K562 (cell line): ENCODE data around the gene RTL1. TPM values are rescaled to one million over a fixed set of nuclear protein-coding genes. Genes with fewer than 3 reads are reported as not detected.

Experiments
- KAT8 ChIP-seq: fragments of 450-650 bp; IDR thresholded peaks from 2 replicates; pipeline ENCODE4 v1.6.1; 2016; ENCODE audit warnings: low read depth, mild to moderate bottlenecking
- MGA ChIP-seq: fragments of 450-650 bp; IDR thresholded peaks from 2 replicates; pipeline ENCODE4 v1.6.1; 2016; ENCODE audit warnings: mild to moderate bottlenecking, moderate library complexity
- RBM14 ChIP-seq: fragments of 200-400 bp; formaldehyde crosslinking; IDR thresholded peaks from 2 replicates; pipeline ENCODE4 v1.6.1; 2018; ENCODE audit warnings: low read depth, mild to moderate bottlenecking, low read length, moderate library complexity, borderline replicate concordance; ENCODE audit not compliant: insufficient read depth
- SMARCC2 ChIP-seq: fragments of 450-650 bp; IDR thresholded peaks from 2 replicates; pipeline ENCODE4 v1.6.1; 2017; ENCODE audit warnings: antibody characterized with exemption, moderate library complexity, mild to moderate bottlenecking, low read depth
- SOX6 ChIP-seq: fragments of 450-650 bp; IDR thresholded peaks from 2 replicates; pipeline ENCODE4 v1.6.1; 2014; ENCODE audit warnings: mild to moderate bottlenecking
- TRIM28 ChIP-seq: fragments of 450-650 bp; IDR thresholded peaks from 2 replicates; pipeline ENCODE4 v1.6.1; 2017
- ZNF384 ChIP-seq: IDR thresholded peaks from 2 replicates; pipeline ENCODE4 v1.6.1; 2012; ENCODE audit warnings: low read depth, low read length, improper control_type of control experiment
- polyA plus RNA-seq, 8 experiments: library from polyadenylated mRNA; depleted of rRNA in 4 of 8; stranded (reverse) in 5 of 8; unstranded in 3 of 8; fragments of >200 nt; fragmentation: Nextera tagmentation in 2 of 8; fragmentation: Illumina TruSeq in 1 of 8; extraction: Ambion mirVana in 2 of 8; extraction: Trizol in 1 of 8; gene quantifications; 2 replicates each; pipeline versions ENCODE4 v1.2.1 to v1.2.3, GENCODE V29; 2011 to 2014; ENCODE audit warnings: inconsistent platforms in 1 of 8, missing spikeins in 1 of 8
- total RNA-seq, 7 experiments: library from RNA; depleted of rRNA in 6 of 7; stranded (reverse); fragments of >200 nt in 6 of 7; fragmentation: Illumina TruSeq in 2 of 7; extraction: Trizol in 2 of 7; gene quantifications; 2 replicates each; pipeline versions ENCODE4 v1.2.1 to v1.2.3, GENCODE V29; 2011 to 2021; ENCODE audit warnings: low replicate concordance in 1 of 7
- TF ChIP-seq, protein P1 (sequence below), 2 experiments: fragments of 450-650 bp; conservative IDR thresholded peaks; 2 replicates each; pipeline ENCODE4 v1.6.1; 2017; ENCODE audit warnings: mild to moderate bottlenecking in 2 of 2, moderate library complexity in 2 of 2
- TF ChIP-seq, protein P2 (sequence below): fragments of 450-650 bp; IDR thresholded peaks from 2 replicates; pipeline ENCODE4 v1.6.1; 2017; ENCODE audit warnings: antibody characterized with exemption, mild to moderate bottlenecking

The RTL1 gene
- total and polyA plus RNA-seq, 9 of the 15 experiments (the other 6 are each of a cell fraction or from before 2014, with no cell fraction given), result not detected

DNA sequence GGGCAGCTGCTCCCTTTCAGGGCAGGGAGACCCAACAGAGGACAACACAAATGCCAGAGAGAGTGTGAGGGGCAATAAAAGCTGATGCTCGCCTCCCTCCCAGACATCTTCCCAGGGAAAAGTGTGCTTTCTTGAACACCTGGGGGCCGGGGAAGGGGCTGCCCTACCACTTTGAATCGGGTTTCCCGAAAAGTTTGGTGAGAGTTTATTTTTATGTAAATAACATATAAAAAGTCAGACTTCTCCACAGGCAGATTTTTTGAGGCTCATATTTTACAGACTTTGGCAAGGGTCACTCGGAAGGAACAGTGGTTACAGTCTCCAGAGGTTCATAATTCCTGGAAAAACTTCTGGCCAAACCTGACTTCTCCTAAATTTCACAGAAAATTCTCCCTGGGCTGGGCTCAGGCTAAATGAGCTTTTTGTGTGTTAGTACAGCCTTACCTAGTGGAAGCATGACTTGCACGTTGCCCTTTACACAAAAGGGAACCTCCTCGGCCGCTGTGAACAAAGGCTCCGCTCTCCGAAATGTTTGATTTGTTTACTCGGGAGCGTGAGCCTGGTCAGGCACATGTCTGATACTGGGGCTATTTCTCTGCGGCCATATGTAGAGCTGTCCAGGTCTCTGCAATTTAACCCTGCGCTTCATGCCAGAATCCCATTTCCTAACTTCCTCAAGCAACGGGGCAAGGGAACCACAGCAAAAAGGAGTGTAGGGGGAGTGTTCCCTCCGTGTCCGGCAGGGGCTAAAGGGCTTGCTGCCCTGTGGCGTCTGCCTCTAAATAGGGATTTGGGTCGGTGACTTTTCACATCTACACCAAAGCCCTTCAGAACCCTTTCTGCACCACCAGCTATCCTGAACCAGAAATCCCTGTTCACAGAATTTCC lies 3.4 kb downstream of the RTL1 start (continued):
- TF ChIP-seq, protein P1, sequence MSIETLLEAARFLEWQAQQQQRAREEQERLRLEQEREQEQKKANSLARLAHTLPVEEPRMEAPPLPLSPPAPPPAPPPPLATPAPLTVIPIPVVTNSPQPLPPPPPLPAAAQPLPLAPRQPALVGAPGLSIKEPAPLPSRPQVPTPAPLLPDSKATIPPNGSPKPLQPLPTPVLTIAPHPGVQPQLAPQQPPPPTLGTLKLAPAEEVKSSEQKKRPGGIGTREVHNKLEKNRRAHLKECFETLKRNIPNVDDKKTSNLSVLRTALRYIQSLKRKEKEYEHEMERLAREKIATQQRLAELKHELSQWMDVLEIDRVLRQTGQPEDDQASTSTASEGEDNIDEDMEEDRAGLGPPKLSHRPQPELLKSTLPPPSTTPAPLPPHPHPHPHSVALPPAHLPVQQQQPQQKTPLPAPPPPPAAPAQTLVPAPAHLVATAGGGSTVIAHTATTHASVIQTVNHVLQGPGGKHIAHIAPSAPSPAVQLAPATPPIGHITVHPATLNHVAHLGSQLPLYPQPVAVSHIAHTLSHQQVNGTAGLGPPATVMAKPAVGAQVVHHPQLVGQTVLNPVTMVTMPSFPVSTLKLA (conservative IDR thresholded peaks at IDR 0.05), result 0 out of 4 replicates have a peak, but pooled peaks have one; percentile 11 to 29
- TF ChIP-seq SMARCC2 (no peak), KAT8 (no peak), TRIM28 (no peak), SOX6 (peak; percentile 67; the same call in 1 of the 2 replicates), RBM14 (no peak), ZNF384 (no peak), MGA (peak; percentile 54; the same call in 1 of the 2 replicates)
- TF ChIP-seq, protein P2, sequence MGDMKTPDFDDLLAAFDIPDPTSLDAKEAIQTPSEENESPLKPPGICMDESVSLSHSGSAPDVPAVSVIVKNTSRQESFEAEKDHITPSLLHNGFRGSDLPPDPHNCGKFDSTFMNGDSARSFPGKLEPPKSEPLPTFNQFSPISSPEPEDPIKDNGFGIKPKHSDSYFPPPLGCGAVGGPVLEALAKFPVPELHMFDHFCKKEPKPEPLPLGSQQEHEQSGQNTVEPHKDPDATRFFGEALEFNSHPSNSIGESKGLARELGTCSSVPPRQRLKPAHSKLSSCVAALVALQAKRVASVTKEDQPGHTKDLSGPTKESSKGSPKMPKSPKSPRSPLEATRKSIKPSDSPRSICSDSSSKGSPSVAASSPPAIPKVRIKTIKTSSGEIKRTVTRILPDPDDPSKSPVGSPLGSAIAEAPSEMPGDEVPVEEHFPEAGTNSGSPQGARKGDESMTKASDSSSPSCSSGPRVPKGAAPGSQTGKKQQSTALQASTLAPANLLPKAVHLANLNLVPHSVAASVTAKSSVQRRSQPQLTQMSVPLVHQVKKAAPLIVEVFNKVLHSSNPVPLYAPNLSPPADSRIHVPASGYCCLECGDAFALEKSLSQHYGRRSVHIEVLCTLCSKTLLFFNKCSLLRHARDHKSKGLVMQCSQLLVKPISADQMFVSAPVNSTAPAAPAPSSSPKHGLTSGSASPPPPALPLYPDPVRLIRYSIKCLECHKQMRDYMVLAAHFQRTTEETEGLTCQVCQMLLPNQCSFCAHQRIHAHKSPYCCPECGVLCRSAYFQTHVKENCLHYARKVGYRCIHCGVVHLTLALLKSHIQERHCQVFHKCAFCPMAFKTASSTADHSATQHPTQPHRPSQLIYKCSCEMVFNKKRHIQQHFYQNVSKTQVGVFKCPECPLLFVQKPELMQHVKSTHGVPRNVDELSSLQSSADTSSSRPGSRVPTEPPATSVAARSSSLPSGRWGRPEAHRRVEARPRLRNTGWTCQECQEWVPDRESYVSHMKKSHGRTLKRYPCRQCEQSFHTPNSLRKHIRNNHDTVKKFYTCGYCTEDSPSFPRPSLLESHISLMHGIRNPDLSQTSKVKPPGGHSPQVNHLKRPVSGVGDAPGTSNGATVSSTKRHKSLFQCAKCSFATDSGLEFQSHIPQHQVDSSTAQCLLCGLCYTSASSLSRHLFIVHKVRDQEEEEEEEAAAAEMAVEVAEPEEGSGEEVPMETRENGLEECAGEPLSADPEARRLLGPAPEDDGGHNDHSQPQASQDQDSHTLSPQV, result peak; percentile 15; the same call in 1 of the 2 replicates
